ENCODE measurements around the gene IRF8. TPM values are rescaled to one million over a fixed set of nuclear protein-coding genes. Genes with fewer than 3 reads are reported as not detected.
A peak's percentile ranks its signal among the peaks of the same experiment; 100 is the strongest.
"Not testable (repeated sequence)": the region's sequence is repeated elsewhere in the genome, so short reads cannot be mapped to it uniquely, and the experiment has no call there.

Gene IRF8
- total RNA-seq, 4 donors from 2014 or later = 1.4 to 13.0 (median 8.8) TPM; not detected in 1

- Histone ChIP-seq H3K36me3 (no peaks in the 10 kb centered on the region), H3K9me3 (no peaks in the 10 kb centered on the region), H3K4me1 (peaks cover 0 to 13% (median 0%) of the 10 kb centered on the region in 3 donors), H3K27ac (peak overlapping the region in 2 of 4 donors; percentile 36 to 37), H3K4me3 (no peak overlapping the region), H3K27me3 (peaks cover 0 to 33% (median 0%) of the 10 kb centered on the region in 4 donors)
- DNase-seq = no peak
- WGBS, 2 donors = 22 to 44% methylated on average over 11 to 12 of the region's 12 CpGs
- intact Hi-C loops (cut with DNase I) = no loop called here
- no peak for TF ChIP-seq POLR2A (IDR thresholded peaks at IDR 0.05)
- TF ChIP-seq, protein P1, sequence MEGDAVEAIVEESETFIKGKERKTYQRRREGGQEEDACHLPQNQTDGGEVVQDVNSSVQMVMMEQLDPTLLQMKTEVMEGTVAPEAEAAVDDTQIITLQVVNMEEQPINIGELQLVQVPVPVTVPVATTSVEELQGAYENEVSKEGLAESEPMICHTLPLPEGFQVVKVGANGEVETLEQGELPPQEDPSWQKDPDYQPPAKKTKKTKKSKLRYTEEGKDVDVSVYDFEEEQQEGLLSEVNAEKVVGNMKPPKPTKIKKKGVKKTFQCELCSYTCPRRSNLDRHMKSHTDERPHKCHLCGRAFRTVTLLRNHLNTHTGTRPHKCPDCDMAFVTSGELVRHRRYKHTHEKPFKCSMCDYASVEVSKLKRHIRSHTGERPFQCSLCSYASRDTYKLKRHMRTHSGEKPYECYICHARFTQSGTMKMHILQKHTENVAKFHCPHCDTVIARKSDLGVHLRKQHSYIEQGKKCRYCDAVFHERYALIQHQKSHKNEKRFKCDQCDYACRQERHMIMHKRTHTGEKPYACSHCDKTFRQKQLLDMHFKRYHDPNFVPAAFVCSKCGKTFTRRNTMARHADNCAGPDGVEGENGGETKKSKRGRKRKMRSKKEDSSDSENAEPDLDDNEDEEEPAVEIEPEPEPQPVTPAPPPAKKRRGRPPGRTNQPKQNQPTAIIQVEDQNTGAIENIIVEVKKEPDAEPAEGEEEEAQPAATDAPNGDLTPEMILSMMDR (IDR thresholded peaks at IDR 0.05) = no peak
These were observed 29.0 kb upstream of the IRF8 start for GRCh38 chr16:85869785-85870558.

DNA sequence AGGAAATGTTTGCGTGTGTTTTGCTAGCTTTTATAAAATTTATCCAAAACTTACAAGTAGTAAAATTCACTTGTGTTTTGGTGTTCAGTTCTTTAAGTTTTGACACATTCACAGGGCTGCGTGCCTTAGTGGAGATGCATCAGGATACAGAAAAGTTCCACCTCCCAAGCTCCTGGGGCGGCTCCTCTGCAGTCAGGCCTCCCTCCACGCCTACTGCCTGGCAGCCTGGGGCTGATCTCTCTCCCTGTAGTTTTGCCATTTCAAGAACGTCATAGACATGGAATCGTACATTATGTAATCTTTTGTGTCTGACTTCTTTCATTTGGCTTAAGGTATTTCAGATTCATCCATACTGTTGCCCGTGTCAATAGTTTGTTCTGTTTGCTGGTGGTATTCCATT lies 27.2 kb upstream of the IRF8 start:
- Histone ChIP-seq H3K4me3 (no peak overlapping the region), H3K4me1 (peaks cover 0 to 13% (median 0%) of the 10 kb centered on the region in 3 donors), H3K27ac (no peak overlapping the region), H3K9me3 (no peaks in the 10 kb centered on the region), H3K36me3 (no peaks in the 10 kb centered on the region), H3K27me3 (peaks cover 0 to 33% (median 0%) of the 10 kb centered on the region in 4 donors)
- no peak for DNase-seq
- intact Hi-C loops (cut with DNase I) = no loop called here
- WGBS, 2 donors = 51 to 56% methylated on average over 7 of the region's 7 CpGs
- TF ChIP-seq, protein P1 (IDR thresholded peaks at IDR 0.05) = no peak
- TF ChIP-seq POLR2A (IDR thresholded peaks at IDR 0.05) = no peak

DNA sequence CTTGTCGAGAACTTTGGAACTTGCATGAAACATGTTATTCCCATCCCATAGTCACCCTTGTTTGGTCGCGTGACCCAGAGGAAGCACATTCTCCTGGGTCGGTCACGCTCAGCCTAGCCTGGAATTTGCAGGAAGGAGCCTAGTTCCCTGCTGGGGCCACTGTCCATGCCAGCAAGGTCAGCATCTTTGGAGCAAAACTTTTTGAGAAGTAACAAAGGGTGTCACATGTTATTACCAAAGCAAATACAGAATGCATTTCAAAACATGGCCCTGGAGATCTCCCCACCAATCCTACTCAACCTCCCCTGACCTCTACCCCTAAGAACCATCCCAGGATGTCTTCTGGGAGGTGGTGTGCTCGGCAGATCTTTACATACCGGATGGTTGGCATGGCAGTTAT lies 26.2 kb upstream of the IRF8 start:
- H3K4me3 ChIP-seq = no peak overlapping the region
- intact Hi-C loops (cut with DNase I) = no loop called here
- no peaks in the 10 kb centered on the region for H3K9me3 ChIP-seq
- H3K27me3 ChIP-seq = peaks cover 0 to 33% (median 0%) of the 10 kb centered on the region in 4 donors
- 75 to 79% methylated on average over 6 to 7 of the region's 7 CpGs for WGBS, 2 donors
- TF ChIP-seq, protein P1 (IDR thresholded peaks at IDR 0.05) = no peak
- TF ChIP-seq POLR2A (IDR thresholded peaks at IDR 0.05) = no peak
- no peaks in the 10 kb centered on the region for H3K36me3 ChIP-seq
- DNase-seq = no peak
- H3K4me1 ChIP-seq = peaks cover 0 to 13% (median 0%) of the 10 kb centered on the region in 3 donors
- H3K27ac ChIP-seq = peak overlapping the region in 1 of 4 donors; percentile 28

GRCh38 chr16:85873153-85873552 lies 25.8 kb upstream of the IRF8 start:
- DNase-seq = no peak
- Histone ChIP-seq H3K36me3 (no peaks in the 10 kb centered on the region), H3K27ac (peak overlapping the region in 1 of 4 donors; percentile 28), H3K4me3 (no peak overlapping the region), H3K9me3 (no peaks in the 10 kb centered on the region), H3K27me3 (peaks cover 0 to 31% (median 0%) of the 10 kb centered on the region in 4 donors), H3K4me1 (peaks cover 0 to 13% (median 0%) of the 10 kb centered on the region in 3 donors)
- intact Hi-C loops (cut with DNase I) = no loop called here
- TF ChIP-seq POLR2A (IDR thresholded peaks at IDR 0.05) = no peak
- TF ChIP-seq, protein P1 (IDR thresholded peaks at IDR 0.05) = no peak
- WGBS, 2 donors = 64 to 71% methylated on average over 7 to 8 of the region's 8 CpGs

DNA sequence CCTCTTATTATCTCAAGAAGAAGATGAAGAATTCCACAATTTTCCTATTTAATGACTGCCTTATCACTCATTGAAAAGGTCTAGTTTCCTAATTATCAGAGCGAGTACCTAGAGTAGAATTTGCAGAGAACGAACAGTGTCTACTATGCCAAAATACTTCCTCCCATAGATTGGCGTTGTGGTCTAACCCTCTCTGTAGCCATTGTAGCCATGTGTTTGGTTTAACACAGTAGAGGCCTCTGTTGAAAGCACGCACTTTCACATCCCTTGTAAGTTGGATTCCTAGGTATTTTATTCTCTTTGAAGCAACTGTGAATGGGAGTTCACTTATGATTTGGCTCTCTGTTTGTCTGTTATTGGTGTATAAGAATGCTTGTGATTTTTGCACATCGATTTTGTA lies 24.9 kb upstream of the IRF8 start:
- DNase-seq; intact Hi-C loops (cut with DNase I): not testable (repeated sequence)

More for the DNA sequence above, 24.9 kb upstream of the IRF8 start:
- Histone ChIP-seq H3K27me3 (peaks cover 0 to 28% (median 0%) of the 10 kb centered on the region in 4 donors), H3K4me1 (peaks cover 0 to 13% (median 0%) of the 10 kb centered on the region in 3 donors)
- not testable (repeated sequence) for H3K27ac ChIP-seq, H3K9me3 ChIP-seq, H3K36me3 ChIP-seq, H3K4me3 ChIP-seq
- 70 to 91% methylated on average over 5 of the region's 5 CpGs for WGBS, 2 donors
